HepG2 (cell line): Measurements from ENCODE around the gene SCN9A. TPM values are rescaled to one million over a fixed set of nuclear protein-coding genes. Genes with fewer than 3 reads are reported as not detected.

Source experiments
- AHDC1 ChIP-seq: sonication (generic); formaldehyde crosslinking; IDR thresholded peaks from 2 replicates; pipeline ENCODE4 v1.5.1; 2020; ENCODE audit warnings: mild to moderate bottlenecking, missing genetic modification reagents, borderline replicate concordance
- ARHGAP35 ChIP-seq: sonication (generic); formaldehyde crosslinking; IDR thresholded peaks from 2 replicates; pipeline ENCODE4 v1.9.0; 2022; ENCODE audit warnings: mild to moderate bottlenecking, inconsistent platforms, moderate library complexity, missing genetic modification reagents, borderline replicate concordance
- CEBPB ChIP-seq: IDR thresholded peaks from 2 replicates; pipeline ENCODE4 v1.6.1; 2011; ENCODE audit warnings: low read depth, low read length, improper control_type of control experiment, borderline replicate concordance
- DNMT3B ChIP-seq: conservative IDR thresholded peaks from 2 replicates; pipeline ENCODE4 v1.6.1; 2016; ENCODE audit warnings: missing biosample characterization, control low read depth
- E2F1 ChIP-seq: sonication (generic); formaldehyde crosslinking; IDR thresholded peaks from 2 replicates; pipeline ENCODE4 v1.5.0; 2020; ENCODE audit warnings: missing genetic modification reagents
- EP300 ChIP-seq, 3 experiments: sonication (generic) in 1 of 3; formaldehyde crosslinking in 1 of 3; IDR thresholded peaks; 2 replicates each; pipeline versions ENCODE4 v1.5.1 to v1.6.1; 2011 to 2020; ENCODE audit warnings: low read depth in 2 of 3, low read length in 2 of 3, borderline replicate concordance in 1 of 3, improper control_type of control experiment in 1 of 3, mild to moderate bottlenecking in 1 of 3, missing genetic modification reagents in 1 of 3, moderate library complexity in 1 of 3
- NCOA1 ChIP-seq: sonication (generic); formaldehyde crosslinking; IDR thresholded peaks from 2 replicates; pipeline ENCODE4 v1.9.0; 2021; ENCODE audit warnings: missing genetic modification reagents
- PCBP1 ChIP-seq: fragments of 200-400 bp; formaldehyde crosslinking; IDR thresholded peaks from 2 replicates; pipeline ENCODE4 v1.6.1; 2017; ENCODE audit warnings: mild to moderate bottlenecking, low read depth, low read length, borderline replicate concordance
- PHF8 ChIP-seq: sonication (generic); formaldehyde crosslinking; IDR thresholded peaks from 2 replicates; pipeline ENCODE4 v1.5.0; 2020; ENCODE audit warnings: missing genetic modification reagents
- PLSCR1 ChIP-seq: sonication (generic); formaldehyde crosslinking; IDR thresholded peaks from 2 replicates; pipeline ENCODE4 v1.5.0; 2020; ENCODE audit warnings: missing genetic modification reagents, mild to moderate bottlenecking, borderline replicate concordance
- POGZ ChIP-seq: sonication (generic); formaldehyde crosslinking; IDR thresholded peaks from 2 replicates; pipeline ENCODE4 v1.4.0; 2020; ENCODE audit warnings: mild to moderate bottlenecking, missing genetic modification reagents
- THAP11 ChIP-seq: IDR thresholded peaks from 2 replicates; pipeline ENCODE4 v1.6.1; 2016; ENCODE audit warnings: missing biosample characterization, missing genetic modification reagents
- THYN1 ChIP-seq: sonication (generic); formaldehyde crosslinking; IDR thresholded peaks from 2 replicates; pipeline ENCODE4 v1.8.1; 2023; ENCODE audit warnings: low read depth, mild to moderate bottlenecking, moderate library complexity, missing genetic modification reagents, borderline replicate concordance
- ZBTB20 ChIP-seq: sonication (generic); formaldehyde crosslinking; IDR thresholded peaks from 2 replicates; pipeline ENCODE4 v1.8.1; 2023; ENCODE audit warnings: missing genetic modification reagents, low read depth, mild to moderate bottlenecking, borderline replicate concordance
- ZFP1 ChIP-seq: IDR thresholded peaks from 2 replicates; pipeline ENCODE4 v1.6.1; 2016
- ZNF496 ChIP-seq: sonication (generic); formaldehyde crosslinking; IDR thresholded peaks from 2 replicates; pipeline ENCODE4 v1.8.1; 2023; ENCODE audit warnings: mild to moderate bottlenecking, moderate library complexity, missing genetic modification reagents; ENCODE audit not compliant: insufficient replicate concordance
- ZNF557 ChIP-seq: sonication (generic); formaldehyde crosslinking; IDR thresholded peaks from 2 replicates; pipeline ENCODE4 v1.4.0; 2020; ENCODE audit warnings: missing genetic modification reagents
- ZNF724P ChIP-seq: sonication (generic); formaldehyde crosslinking; IDR thresholded peaks from 2 replicates; pipeline ENCODE4 v1.8.0; 2022; ENCODE audit warnings: missing genetic modification reagents, borderline replicate concordance
- ZNF782 ChIP-seq: sonication (generic); formaldehyde crosslinking; IDR thresholded peaks from 2 replicates; pipeline ENCODE4 v1.4.0; 2020; ENCODE audit warnings: missing genetic modification reagents, mild to moderate bottlenecking, borderline replicate concordance
- ZNF792 ChIP-seq: IDR thresholded peaks from 2 replicates; pipeline ENCODE4 v1.6.1; 2016
- ZSCAN25 ChIP-seq: sonication (generic); formaldehyde crosslinking; IDR thresholded peaks from 2 replicates; pipeline ENCODE4 v1.8.0; 2022; ENCODE audit warnings: mild to moderate bottlenecking, missing genetic modification reagents
- polyA plus RNA-seq, 8 experiments: library from polyadenylated mRNA; depleted of rRNA in 3 of 8; stranded (reverse) in 7 of 8; unstranded in 1 of 8; fragments of >200 nt; fragmentation: Illumina TruSeq in 4 of 8; extraction: Trizol in 4 of 8; gene quantifications; 2 replicates each; pipeline versions ENCODE4 v1.2.1 to v1.2.3, GENCODE V29; 2011 to 2016; ENCODE audit warnings: low read depth in 4 of 8, missing spikeins in 1 of 8, mixed read lengths in 1 of 8; ENCODE audit not compliant: insufficient read depth in 1 of 8
- total RNA-seq, 5 experiments: library from RNA; depleted of rRNA; stranded (reverse); fragments of >200 nt; fragmentation: Illumina TruSeq; extraction: Trizol; gene quantifications; 2 replicates each; pipeline ENCODE4 v1.2.3, GENCODE V29; 2016; ENCODE audit warnings: low read depth in 1 of 5
- TF ChIP-seq, protein P1 (sequence below): sonication (generic); formaldehyde crosslinking; conservative IDR thresholded peaks from 2 replicates; pipeline ENCODE4 v1.8.1; 2023; ENCODE audit warnings: missing genetic modification reagents

SCN9A gene
- total and polyA plus RNA-seq, 2 of the 13 experiments (the other 11 are each of a cell fraction or from before 2014, with no cell fraction given), result 15.3 to 24.3 TPM

DNA sequence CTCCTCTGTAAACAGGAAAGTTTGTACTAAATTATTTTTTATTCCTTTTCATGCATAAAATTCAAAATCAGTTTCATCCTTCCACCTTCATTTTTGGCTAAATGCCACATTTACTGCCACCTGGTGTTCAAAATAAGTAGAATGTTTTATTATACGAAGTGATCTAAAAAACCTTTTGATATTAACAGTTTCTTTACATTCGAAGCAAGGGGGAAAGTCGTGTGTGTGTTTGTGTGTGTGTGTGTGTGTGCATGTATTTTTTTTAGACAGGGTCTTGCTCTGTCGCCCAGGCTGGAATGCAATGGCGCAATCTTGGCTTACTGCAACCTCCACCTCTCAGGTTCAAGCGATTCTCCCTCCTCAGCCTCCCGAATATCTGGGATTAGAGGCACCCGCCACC is 9.0 kb upstream of the SCN9A start (continued):
- no peak for TF ChIP-seq AHDC1 (CRISPR knock-in tag)
- no peak for TF ChIP-seq DNMT3B (CRISPR knock-in tag)
- TF ChIP-seq PHF8, result no peak
- no peak for TF ChIP-seq ZNF782 (CRISPR knock-in tag)
- no peak for TF ChIP-seq ZNF724P
- TF ChIP-seq ZFP1 (CRISPR knock-in tag), result no peak
- TF ChIP-seq CEBPB, result peak; percentile 45; the same call in 1 of the 2 replicates
- TF ChIP-seq, protein P1, sequence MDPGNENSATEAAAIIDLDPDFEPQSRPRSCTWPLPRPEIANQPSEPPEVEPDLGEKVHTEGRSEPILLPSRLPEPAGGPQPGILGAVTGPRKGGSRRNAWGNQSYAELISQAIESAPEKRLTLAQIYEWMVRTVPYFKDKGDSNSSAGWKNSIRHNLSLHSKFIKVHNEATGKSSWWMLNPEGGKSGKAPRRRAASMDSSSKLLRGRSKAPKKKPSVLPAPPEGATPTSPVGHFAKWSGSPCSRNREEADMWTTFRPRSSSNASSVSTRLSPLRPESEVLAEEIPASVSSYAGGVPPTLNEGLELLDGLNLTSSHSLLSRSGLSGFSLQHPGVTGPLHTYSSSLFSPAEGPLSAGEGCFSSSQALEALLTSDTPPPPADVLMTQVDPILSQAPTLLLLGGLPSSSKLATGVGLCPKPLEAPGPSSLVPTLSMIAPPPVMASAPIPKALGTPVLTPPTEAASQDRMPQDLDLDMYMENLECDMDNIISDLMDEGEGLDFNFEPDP (CRISPR knock-in tag), result no peak
- TF ChIP-seq EP300 (IDR thresholded peaks at IDR 0.05; ENCODE audit: low read depth in 2 of 2, low read length in 2 of 2), result no peak
- TF ChIP-seq EP300 (CRISPR knock-in tag; IDR thresholded peaks at IDR 0.05; ENCODE audit: borderline replicate concordance), result no peak
- TF ChIP-seq ZNF496 (CRISPR knock-in tag), result no peak
- TF ChIP-seq ZNF792, result no peak
- no peak for TF ChIP-seq ARHGAP35 (CRISPR knock-in tag)
- no peak for TF ChIP-seq NCOA1 (CRISPR knock-in tag)
- no peak for TF ChIP-seq ZBTB20 (CRISPR knock-in tag)
- TF ChIP-seq ZNF557 (CRISPR knock-in tag), result no peak
- TF ChIP-seq ZSCAN25 (CRISPR knock-in tag), result 0 out of 2 replicates have a peak, but pooled peaks have one; percentile 15
- TF ChIP-seq THYN1 (CRISPR knock-in tag), result no peak
- no peak for TF ChIP-seq THAP11
- no peak for TF ChIP-seq E2F1 (CRISPR knock-in tag)
- no peak for TF ChIP-seq PCBP1
- peak; percentile 50; the same call in 1 of the 2 replicates for TF ChIP-seq POGZ (CRISPR knock-in tag)
- no peak for TF ChIP-seq PLSCR1
